Stimulated activated CD4-positive, alpha-beta T cell treated with anti-CD3 and anti-CD28 coated beads, Interleukin-2, amount 100 ng/mL, for 24 hours (primary cell): ENCODE data around the gene FCF1.
A peak's percentile ranks its signal among the peaks of the same experiment; 100 is the strongest.
"Not testable (repeated sequence)": the region's sequence is repeated elsewhere in the genome, so short reads cannot be mapped to it uniquely, and the experiment has no call there.

Source experiments
- DNase-seq, 2 donors: peaks; one replicate each; pipeline ENCODE4 v3.0.0-alpha.2; 2020

The FCF1 gene

DNA sequence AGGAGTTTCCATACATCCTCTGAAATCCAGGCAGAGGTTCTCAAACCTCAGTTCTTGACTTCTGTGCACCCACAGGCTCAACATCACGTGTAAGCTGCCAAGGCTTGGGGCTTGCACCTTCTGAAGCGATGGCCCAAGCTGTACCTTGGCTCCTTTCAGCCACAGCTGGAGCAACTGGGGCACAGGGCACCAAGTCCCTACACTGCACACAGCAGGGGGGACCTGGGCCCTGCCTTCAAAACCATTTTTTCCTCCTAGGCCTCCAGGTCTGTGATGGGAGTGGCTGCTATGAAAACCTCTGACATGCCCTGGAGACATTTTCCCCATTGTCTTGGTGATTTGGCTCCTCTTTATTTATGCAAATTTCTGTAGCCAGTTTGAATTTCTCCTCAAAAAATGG is 10.7 kb upstream of the FCF1 start:
- DNase-seq: no peak

DNA sequence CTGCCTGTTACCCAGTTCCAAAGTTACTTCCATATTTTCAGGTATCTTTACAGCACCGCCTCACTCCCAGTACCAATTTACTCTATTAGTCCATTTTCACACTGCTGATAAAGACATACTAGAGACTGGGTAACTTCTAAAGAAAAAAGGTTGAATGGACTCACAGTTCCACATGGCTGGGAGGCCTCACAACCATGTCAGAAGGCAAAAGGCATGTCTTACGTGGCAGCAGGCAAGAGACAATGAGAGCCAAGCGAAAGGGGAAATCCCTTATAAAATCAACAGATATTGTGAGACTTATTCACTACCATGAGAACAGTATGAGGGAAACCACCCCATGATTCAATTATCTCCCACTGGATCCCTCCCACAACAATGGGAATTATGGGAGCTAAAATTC is 9.9 kb upstream of the FCF1 start:
- no peak for DNase-seq

DNA sequence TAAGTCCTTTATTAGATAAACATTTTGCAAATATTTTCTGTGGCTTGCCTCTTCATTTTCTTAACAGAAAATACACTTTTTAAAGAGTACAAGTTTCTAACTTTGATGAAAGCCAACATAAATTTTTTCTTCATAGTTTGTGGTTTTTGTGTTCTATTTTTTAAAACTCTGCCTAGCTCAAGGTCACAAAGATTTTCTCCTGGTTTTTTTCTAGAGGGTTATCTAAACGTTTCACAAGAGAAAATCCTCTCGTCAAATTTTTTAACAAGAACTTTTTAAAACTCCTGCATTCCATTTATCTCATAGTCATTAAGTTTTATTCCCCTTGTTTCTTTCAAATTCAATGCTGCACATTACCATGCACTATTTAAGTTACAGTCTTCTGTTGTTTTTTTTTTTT is 8.3 kb upstream of the FCF1 start:
- DNase-seq: no peak

DNA sequence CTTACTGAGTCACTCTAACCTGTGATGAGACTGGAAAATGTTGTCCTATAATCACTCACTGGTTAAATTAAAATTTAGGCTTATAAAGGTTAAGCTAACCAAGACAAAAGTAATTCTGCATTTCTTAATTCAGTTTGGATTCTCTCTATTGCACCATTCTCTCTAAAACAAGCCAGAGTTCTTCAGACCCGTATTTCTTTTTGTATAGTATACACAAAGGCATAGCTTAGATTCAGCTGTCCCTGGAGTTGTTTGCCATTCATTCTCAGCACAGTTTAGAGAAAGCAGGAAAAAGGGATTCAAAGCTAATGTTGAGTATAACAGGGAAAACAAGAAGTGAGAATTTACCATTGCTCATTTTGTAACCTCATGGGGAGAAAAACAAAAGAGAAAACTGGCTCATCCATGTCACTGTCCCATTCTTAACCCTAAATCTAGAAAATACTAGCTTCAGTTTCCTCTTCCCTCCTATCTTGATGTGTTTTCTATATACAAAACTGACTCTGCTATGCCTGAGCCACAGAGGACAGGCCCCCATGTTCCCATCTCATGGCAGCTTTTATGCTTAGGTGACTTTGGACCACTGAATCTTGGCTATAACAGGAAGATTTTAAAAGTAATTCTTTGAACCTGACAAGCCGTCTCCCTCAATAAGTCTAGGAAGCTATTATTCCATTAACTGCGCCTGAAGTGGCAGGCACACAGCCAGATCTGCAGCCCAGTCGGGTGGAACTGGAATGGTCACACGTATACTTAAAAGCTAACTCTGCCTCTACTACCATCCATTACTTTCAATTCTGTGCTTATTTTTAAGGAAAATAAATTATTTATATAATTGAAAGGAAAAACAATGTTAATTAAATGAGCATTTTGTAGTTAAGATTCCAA is 7.1 kb upstream of the FCF1 start:
- no peak for DNase-seq

DNA sequence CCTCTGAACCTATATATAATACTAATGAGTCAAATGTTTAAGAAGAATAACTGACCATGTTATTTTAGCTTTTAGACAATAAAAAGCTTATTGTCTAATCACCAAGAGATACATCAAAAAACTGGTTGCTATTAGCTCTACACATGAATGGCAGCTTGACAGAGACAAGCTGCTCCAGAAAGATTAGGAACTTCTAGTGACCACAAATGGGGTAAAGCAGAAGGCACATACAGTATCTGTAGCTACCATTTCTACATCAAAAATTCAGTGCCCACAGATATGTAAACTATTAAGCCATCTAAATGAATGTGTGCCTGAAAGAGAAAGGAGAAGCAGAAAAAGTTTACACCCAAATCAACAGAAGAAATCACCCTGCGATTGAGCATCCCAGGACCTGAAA is 2.5 kb upstream of the FCF1 start:
- no peak for DNase-seq

DNA sequence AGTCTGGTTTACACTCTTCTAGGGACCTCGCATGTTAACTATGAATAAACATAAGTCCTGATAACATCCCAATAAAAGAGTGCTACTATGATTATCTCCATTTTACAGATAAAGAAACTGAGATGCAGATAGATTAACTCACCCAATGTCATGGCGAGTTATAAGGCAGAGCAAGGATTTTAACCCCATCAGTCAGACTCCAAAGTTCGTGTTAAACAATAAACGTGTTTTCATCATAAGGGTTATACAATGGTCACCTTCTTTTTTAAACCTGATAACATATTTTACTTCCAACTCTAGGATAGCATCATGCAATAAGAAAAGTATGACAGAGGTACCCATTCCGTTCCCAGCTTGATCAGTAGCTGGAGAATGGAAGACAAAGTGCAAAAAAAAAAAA is 1.3 kb upstream of the FCF1 start:
- no peak for DNase-seq

DNA sequence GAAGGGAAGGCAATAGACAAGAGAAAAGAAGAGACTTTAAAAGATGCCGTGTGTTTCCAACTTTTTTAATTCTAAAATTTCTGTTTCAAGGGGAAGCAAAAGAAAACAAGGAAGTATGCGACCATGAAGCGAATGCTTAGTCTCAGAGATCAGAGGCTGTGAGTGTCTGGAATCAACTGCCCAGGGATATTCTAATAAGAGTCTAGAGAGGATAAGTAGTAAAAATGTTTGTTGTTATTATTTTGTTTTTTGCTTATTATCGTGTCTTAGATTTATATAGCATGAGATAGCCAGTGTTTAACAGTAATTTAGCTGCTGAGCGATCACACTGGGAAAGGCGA is 421 bp downstream of the FCF1 start:
- no peak for DNase-seq

DNA sequence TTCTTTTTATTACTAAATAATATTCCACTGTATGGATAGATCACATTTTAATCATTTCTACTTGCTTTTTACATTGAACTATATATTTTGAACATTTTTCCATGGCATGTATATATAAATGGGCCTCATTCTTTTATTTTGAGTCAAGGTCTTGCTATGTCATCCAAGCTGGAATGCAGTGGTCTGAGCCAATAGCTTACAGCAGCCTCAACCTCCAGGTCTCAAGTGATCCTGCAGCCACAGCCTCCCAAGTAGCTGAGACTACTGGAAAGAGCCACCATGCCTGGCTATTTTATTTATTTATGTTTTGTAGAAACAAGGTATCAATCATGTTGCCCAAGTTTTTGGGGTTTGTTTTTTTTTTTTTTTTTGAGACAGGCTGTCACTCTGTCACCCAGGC is 7.6 kb downstream of the FCF1 start:
- no peak for DNase-seq

DNA sequence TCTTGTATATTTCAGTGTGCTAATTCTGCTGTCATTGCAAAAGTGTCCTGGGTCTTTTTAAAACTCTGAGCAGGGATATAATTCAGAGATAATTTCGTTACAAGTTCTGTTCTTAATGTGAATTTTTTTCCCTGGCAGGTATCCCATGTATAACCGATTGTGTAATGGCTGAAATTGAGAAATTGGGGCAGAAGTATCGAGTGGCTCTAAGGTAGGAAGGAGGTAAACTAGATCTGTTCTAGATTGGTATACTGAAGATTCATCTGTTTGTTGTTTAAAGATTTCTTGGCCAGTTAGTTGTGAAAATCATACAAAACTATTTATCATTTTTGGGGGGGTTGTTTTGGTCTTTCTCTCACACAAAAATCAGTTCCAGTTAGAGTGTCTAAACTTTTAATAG is 10.2 kb downstream of the FCF1 start:
- DNase-seq: no peak

DNA sequence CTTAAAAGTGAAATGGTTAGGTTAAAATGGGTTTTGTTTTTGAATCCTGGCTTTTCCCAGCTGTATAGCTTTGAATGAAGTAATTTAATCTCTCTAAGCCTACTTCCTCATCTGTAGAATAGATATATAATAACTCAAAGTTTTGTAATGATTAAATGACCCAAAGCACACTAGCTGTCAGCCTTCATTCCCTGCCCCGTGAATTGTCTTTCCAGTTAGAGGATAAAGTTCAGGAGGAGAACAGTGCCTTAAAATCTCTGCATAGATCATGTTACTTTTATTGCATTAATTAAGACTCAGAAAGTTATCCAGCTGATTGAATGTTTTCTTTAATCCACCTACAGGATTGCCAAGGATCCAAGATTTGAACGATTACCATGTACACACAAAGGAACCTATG is 19.4 kb downstream of the FCF1 start:
- no peak for DNase-seq

DNA sequence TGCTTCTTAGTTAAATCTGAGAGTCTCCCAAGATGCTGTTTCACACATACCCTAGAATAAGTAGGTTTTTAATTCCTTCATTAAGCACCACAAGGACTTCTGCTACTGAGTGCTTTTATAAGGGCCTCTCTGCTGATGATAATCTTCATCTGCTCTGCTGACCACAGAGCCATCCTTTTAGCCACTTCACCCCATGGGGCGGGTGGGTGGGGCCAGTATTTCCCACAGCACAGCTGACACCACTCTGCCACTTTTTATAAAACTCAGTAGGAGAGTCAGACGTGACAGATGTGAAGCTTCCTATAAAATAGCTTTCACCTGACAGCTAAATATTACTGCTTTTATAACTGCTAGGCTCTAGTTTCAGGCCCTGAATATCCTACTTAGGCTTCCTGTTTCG is 20.3 kb downstream of the FCF1 start:
- DNase-seq: no peak

DNA sequence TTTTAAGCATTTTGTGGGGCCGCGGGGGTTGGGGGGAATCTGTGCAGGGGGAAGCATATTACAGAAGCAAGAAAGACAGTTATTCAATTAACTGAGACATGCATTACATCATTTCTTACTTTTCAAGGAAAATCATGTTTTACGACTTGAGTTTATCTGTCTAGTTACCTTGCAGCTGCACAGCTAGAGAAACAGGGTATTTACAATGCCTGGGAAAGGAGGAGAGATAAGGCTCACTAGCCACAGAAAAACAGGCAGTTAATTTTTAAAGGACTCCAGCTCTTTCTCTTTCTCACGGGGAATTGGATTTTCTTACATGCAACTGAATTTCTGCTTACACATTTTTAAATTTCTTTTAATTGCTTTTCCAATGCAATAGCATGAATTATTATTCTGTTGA is 22.2 kb downstream of the FCF1 start:
- DNase-seq: no peak

DNA sequence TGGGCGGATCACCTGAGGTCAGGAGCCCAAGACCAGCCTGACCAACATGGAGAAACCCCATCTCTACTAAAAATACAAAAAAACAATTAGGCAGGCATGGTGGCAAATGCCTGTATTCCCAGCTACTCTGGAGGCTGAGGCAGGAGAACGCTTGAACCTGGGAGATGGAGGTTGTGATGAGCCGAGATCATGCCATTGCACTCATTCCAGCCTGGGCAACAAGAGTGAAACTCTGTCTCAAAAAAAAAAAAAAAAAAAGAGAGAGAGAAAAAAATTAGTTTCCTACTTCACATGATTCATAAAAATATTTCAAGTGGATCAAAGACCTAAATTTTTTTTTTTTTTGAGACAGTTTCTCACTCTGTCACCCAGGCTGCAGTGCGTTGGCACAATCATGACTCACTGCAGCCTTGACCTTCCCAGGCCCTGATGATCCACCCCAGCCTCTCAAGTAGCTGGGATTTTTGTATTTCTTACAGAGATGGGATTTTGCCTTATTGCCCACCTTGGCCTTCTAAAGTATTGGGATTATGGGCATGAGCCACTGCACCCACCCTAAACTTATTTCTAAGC is 24.9 kb downstream of the FCF1 start:
- no peak for DNase-seq

DNA sequence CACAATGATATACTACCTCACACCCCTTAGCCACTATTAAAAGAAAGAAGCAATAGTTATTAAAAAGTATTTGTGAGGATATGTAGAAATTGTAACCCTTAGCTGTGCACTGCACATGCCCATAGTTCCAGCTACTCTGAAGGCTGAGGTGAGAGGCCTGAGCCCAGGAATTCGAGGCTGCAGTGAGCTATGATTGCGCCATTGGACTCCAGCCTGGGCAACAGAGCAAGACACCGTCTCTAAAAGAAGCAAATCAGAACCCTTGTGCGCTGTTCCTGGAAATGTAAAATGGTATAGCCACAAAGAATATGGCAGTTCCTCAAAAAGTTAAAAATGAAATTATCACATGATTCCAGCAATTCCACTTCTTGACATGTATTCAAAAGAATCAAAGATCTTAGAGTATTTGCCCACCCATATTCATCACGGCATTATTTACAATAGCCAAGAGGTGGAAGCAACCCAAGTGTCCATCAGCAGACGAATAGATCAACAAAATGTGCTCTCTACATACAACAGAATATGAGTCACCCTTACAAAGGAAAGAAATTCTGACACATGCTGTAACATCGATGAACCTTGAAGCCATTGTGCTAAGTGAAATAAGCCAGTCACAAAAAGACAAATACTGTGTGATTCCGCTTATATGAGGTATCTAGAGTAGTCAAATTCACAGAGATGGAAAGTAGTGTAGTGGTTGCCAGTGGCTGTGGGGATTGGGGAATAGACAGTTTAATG is 26.5 kb downstream of the FCF1 start:
- DNase-seq: no peak

DNA sequence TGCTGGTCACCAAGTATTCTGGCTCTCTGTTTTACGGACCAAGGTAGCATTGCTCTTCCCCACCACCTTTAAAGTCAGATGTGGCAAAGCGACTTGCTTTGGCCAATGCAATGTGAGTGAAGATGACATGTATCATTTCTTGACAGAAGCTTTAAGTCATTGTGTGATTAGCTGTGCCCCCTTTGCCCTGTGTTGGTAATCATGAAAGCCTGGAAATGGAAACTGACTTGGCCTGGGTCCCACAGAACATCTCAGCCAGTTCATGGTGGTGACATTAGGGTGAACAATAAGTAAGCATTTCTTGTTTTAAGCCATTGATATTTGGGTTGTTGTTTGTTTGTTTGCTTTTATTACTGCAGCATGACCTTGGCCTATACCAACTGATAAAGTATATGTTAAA is 34.3 kb downstream of the FCF1 start:
- no peak for DNase-seq

DNA sequence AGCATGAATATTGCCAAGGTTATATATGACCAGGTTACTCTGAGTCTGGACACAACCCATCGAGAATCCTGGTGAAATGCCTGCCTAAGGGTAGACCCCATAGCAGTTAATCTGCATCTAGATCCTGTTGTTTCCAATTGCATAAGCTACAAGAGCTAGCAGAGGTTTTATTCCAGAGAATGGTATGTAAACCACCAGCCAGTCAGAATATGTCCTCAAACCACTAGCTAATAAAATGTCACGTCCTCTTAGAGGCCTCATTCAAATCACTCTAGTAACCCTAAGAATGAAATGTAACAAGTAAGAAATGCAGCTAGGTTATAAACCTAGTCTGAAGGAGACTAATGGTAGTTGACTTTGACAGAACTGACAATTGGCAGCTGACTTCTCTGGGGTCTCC is 41.2 kb downstream of the FCF1 start:
- DNase-seq: no peak

DNA sequence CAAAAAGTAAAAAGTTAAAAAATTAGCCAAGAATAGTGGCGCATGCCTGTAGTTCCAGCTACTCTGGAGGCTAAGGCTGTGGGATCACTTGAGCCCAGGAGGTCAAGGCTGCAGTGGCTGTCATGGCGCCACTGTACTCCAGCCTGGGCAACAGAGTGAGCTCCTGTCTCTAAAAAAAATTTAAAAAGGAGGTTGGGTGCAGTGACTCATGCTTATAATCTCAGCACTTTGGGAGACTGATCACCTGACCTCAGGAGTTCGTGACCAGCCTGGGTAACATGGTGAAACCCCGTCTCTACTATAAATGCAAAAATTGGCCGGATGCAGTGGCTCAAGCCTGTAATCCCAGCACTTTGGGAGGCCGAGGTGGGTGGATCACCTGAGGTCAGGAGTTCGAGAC is 42.0 kb downstream of the FCF1 start:
- DNase-seq: no peak

DNA sequence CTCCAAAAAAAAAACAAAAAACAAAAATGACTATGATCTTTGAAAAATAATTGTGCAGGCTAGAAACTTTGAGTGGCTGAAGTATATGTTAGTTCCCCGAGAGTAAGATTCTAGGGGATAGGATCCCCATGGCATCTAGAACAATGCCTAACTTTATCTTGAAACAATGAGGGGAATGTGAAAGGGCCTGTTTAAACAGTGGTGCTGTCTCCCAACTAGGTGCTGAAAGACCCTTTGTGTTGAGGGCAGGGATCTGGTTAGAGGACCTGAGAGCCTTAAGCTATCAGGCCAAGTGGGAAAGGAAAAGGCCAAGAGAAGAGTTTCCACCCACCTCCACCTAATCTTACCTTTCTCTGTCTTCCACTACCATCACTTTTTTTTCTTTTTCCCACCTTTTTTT is 43.4 kb downstream of the FCF1 start:
- no peak for DNase-seq

DNA sequence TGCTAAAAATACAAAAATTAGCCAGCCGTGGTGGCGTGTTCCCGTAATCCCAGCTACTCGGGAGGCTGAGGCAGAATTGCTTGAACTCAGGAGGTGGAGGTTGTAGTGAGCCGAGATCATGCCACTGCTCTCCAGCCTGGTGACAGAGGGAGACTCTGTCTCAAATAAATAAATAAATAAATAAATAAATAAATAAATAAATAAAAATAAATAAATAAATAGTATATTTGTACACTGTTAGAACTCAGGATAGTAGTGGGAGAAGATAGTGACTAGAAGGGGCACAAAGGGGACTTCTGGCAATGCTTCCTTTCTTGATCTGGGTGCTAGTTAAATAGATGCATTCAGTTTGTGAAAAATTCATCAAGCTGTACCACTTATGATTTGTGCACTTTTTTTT is 45.6 kb downstream of the FCF1 start:
- not testable (repeated sequence) for DNase-seq

DNA sequence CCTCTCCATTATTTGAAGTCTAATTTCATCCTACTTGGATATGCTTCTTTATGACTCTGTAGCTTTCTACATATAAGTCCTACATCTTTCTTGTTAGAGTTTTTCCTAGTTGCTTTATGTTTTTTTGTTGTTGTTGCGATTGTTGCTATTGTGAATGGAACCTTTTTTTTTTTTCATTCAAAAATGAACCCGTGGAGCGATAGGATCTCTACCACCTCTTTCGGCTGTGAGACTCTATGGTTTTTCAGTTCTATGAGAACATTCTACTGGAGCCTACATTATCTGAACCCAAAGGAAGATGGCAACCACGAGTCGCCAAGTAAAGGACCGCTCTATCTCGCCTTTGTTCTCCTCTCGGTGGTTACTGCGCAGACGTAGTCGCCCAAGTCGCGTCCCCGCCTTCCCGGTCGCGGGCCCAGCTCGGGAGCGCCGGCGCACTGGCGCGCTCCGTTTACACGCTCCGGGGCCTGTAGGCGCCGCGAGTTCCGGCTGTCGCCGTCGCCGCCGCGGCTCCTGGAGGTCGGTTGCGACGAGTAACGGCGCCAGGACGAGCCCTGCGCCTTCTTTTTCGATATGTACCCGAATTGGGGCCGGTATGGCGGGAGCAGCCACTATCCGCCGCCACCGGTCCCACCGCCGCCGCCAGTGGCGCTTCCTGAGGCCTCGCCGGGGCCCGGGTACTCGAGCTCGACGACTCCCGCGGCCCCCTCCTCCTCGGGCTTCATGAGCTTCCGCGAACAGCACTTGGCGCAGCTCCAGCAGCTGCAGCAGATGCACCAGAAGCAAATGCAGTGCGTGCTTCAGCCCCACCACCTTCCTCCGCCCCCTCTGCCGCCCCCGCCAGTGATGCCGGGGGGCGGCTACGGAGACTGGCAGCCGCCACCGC is 50.2 kb downstream of the FCF1 start, which contains the start of gene YLPM1:
Gene YLPM1, plus strand, starts transcription at position 400 of the 886 bp plus-strand sequence. Its CDS starts 174 bp downstream, at position 574.
- DNase-seq: peak; percentile 89 to 92

DNA sequence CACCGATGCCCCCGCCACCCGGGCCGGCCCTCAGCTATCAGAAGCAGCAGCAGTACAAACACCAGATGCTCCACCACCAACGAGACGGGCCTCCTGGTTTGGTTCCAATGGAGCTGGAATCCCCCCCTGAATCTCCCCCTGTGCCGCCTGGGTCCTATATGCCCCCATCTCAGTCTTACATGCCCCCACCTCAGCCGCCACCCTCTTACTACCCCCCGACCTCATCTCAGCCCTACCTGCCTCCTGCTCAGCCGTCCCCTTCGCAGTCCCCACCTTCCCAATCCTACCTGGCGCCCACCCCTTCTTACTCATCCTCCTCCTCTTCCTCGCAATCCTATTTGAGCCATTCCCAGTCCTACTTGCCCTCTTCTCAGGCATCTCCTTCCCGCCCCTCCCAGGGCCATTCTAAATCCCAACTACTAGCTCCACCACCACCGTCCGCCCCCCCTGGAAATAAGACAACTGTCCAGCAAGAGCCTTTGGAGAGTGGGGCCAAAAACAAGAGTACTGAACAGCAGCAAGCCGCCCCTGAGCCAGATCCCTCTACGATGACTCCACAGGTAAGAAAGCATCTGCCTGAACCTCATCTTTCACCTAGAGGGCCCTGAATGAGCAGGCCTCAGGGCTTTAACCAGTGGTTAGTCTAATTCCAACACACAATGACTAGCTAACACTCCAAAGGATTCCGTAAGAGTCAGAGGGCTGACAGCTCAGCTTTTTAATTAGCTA is 51.0 kb downstream of the FCF1 start:
- DNase-seq: peak; percentile 10 to 30

DNA sequence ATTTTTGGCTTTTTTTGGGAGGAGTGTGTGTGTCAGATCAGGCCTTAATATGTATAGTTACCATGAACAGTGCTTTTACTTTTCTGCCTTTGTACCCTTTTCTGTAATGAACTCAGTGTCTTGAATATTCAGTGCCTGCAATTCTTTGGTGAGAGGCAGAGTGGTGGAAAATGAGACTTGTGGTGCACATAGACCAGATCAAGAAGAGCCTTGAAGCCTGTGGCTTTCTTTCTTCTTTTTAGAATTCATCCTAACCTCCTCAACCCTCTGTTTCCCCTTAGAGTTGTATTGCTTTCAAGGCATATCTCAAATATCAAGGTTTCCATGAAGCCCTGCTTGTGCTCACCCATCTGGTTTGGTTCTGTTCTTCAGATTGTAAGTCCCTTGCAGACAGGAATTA is 52.8 kb downstream of the FCF1 start:
- DNase-seq: no peak
